ENCODE measurements around the gene IFRD2.

Gene IFRD2

GRCh38 chr3:50292159-50293078, at the start of gene IFRD2:
Gene IFRD2 (minus strand): TSS chr3:50292429. CDS start chr3:50292274, 155 bp downstream.
- peak; percentile 96 for DNase-seq

- no peak for DNase-seq
Observed at GRCh38 chr3:50341537-50341936, 49.3 kb upstream of the IFRD2 start.

DNA sequence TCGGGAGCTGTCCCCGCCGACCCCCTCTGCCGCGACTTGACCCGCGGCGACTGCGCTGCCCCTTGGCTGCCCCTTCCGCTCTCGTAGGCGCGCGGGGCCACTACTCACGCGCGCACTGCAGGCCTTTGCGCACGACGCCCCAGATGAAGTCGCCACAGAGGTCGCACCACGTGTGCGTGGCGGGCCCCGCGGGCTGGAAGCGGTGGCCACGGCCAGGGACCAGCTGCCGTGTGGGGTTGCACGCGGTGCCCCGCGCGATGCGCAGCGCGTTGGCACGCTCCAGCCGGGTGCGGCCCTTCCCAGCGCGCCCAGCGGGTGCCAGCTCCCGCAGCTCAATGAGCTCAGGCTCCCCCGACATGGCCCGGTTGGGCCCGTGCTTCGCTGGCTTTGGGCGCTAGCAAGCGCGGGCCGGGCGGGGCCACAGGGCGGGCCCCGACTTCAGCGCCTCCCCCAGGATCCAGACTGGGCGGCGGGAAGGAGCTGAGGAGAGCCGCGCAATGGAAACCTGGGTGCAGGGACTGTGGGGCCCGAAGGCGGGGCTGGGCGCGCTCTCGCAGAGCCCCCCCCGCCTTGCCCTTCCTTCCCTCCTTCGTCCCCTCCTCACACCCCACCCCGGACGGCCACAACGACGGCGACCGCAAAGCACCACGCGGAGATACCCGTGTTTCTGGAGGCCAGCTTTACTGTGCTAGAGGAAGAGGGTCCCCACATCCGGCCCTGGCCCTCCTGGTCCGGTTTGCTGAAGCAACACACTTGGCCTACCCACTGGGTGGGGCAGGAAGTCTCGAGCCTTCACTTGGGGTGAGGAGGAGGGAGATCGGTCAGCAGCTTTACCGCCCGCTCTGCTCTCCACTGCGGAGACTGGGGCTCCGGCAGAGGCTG, 48.5 kb upstream of the IFRD2 start, which contains the start of gene RASSF1:
Gene RASSF1 (minus strand): TSS at position 389 of the 882 bp plus-strand sequence. CDS start 31 bp downstream, at position 358.
- no peak for DNase-seq

- DNase-seq, result no peak
Observed at GRCh38 chr3:50340147-50340447, 47.9 kb upstream of the IFRD2 start.

DNA sequence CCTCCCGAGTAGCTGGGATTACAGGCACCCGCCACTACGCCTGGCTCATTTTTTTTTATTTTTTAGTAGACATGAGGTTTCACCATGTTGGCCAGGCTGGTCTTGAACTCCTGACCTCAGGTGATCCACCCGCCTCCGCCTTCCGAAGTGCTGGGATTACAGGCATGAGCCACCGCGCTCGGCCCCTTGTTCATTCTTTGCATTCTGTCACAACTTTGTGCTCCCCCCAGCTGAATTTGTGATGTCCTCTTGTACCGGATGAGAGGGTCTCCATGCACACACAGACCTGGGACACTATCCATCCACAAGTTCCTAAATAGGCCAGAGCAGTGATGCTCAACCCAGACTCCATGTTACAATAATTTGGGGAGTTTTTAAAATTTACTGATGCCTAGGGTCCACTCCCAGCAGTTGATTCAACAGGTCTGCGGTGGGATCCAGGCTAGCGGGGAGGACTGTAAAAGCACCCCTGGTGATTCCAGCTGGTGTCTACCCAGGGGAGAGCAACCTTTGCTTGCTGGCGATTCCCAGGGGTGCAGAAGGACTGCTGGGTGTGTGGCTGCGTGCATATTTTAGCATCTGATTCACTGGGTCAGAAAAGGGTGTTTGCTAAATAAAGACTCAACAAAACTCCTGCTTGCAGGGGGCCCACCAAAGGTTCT, 47.4 kb upstream of the IFRD2 start:
- no peak for DNase-seq

- DNase-seq, result no peak
Observed at GRCh38 chr3:50338965-50339364, 46.7 kb upstream of the IFRD2 start.

GRCh38 chr3:50337175-50337861, 45.1 kb upstream of the IFRD2 start:
- DNase-seq, result peak; percentile 97

GRCh38 chr3:50336452-50337174, 44.4 kb upstream of the IFRD2 start:
- no peak for DNase-seq

DNA sequence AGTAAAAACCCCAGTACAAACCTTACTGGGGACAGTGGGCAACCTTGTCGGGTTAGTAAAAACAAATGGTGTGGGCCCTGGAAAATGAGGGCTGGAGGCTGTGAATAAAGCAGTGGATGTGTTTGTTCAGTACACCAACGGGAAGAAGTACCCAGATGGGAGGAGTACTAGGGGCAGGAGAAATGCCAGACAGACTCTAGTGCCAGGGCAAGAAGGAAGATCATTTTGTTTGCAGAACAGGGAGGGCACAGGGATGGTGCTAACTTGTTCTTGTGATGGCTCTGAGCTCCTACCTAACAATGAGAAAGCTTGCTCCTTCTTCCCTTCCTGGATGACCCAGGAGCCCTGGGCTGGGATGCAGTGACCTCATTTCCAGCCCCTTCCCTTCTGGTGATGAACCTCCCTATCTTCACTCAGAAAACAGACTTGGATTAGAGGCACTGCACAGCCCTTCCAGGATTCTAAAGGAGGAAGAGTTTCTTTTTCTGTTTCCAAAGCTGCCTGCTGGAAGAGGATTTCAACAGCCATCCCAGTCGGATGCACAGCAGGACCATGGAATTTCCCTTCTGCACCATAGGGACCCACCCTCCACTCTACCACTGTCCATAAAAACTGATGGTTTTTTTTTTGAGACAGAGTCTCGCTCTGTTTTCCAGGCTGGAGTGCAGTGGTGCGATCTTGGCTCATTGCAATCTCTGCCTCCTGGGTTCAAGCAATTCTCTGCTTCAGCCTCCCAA, 42.3 kb upstream of the IFRD2 start:
- no peak for DNase-seq

- no peak for DNase-seq
Observed at GRCh38 chr3:50333744-50334328, 41.6 kb upstream of the IFRD2 start.

DNA sequence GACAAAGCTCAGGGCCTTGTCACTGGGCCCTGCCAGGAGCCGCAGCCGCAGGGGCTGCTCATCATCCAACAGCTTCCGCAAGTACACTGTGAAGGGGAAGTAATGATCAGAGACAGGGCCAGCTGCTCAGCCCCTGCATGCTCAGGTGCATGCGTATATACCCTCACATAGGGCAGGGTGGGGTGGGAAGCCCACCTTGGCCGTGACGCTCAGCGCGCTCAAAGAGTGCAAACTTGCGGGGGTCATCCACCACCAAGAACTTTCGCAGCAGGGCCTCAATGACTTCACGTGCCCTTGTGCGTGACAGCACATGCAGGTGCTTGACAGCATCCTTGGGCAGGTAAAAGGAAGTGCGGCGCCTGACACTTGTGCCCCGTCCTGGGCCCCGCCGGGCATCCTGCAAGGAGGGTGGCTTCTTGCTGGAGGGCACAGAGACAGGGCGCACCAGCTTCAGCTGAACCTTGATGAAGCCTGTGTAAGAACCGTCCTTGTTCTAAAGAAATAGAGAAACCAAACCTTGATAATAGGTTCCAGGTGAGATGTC, 39.2 kb upstream of the IFRD2 start:
- DNase-seq, result no peak

DNA sequence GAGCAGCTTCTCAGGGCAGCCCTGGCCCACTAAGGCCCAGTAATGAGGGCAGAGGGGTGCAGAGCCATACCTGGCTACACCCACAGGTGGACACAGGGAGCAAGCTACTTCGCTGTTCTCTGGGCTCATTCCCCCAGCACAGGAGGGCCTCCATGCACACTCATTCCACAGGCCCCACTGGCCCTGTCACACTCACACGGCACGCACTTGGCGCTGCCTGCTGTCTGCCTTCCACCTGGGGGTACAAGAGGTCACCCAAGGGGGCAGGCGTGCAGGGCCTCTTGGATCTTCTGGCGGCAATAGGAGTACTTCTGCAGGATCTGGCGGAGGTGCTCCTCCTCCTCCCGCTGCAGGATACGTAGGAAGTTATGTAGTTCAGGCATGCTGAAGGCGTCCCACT, 38.1 kb upstream of the IFRD2 start:
- no peak for DNase-seq

DNA sequence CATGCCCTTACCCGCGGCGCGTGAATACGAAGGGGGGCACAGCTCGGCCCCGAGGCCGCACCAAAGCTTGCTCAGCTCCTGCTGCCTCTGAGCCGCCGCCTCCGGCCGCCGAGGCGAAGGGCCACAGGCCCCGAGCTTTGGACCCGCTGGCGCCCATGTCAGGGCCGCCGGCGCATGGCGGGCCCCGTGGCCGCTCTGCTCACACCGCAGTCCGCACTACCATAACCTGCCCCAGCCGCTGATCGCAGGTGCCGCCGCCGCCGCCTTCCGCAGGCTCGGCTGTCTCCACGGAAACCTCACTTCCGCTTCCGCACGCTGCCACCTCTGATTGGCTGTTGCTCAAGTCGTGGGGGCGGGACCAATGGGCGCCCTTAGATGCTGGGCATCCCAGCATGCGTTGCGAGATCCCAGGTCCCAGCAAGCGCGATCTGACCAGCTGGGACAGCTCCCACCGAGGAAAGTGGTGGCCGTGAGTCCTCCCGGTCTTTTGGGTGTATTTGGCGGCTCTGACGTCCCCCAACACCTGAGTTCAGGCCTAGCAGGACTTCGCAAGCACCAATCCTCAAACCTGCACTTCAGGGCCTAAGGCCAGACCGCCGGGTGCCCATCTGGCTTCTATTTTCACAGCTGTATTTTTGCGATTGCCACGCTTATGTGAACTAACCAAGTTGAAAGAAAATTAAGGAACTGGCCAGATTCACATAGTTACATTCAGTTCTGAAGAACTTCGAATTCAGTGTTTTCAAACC, 35.9 kb upstream of the IFRD2 start, which contains the start of gene TUSC2:
Gene TUSC2 (minus strand): TSS at position 281 of the 749 bp plus-strand sequence. CDS start 124 bp downstream, at position 157.
- DNase-seq, result peak; percentile 92

GRCh38 chr3:50327129-50327528, 34.9 kb upstream of the IFRD2 start:
- DNase-seq, result no peak

GRCh38 chr3:50326182-50326541, 33.9 kb upstream of the IFRD2 start:
- DNase-seq, result no peak

- DNase-seq, result no peak
Observed at GRCh38 chr3:50325497-50326181, 33.4 kb upstream of the IFRD2 start.

- DNase-seq, result no peak
Observed at GRCh38 chr3:50325113-50325480, 32.9 kb upstream of the IFRD2 start.

GRCh38 chr3:50324351-50325112, 32.3 kb upstream of the IFRD2 start:
- DNase-seq, result peak; percentile 22
